CD4-positive, alpha-beta T cell treated with Interleukin-17A for 1 hour (primary cell): ENCODE results near the gene PLEKHO2.

Experiments used
- DNase-seq: peaks from one replicate; pipeline ENCODE4 v3.0.0-alpha.2; 2020

Gene PLEKHO2

DNA sequence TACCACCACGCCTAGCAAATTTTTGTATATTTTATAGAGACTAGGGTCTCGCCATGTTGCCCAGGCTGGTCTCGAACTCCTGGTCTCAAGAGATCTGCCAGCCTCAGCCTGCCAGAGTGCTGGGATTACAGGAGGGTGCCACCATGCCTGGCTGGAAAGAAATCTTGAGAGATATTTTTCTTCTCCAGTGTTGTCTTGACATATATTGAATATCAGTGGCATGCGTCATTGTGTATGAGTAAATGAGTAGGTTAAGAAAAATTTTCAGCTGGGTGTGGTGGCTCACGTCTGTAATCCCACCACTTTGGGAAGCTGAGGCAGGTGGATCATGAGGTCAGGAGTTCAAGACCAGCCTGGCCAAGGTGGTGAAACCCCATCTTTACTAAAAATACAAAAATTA lies 12.7 kb upstream of the PLEKHO2 start:
- DNase-seq, result no peak

GRCh38 chr15:64833690-64834089 lies 8.0 kb upstream of the PLEKHO2 start:
- no peak for DNase-seq

GRCh38 chr15:64836023-64836536 lies 5.6 kb upstream of the PLEKHO2 start:
- no peak for DNase-seq

DNA sequence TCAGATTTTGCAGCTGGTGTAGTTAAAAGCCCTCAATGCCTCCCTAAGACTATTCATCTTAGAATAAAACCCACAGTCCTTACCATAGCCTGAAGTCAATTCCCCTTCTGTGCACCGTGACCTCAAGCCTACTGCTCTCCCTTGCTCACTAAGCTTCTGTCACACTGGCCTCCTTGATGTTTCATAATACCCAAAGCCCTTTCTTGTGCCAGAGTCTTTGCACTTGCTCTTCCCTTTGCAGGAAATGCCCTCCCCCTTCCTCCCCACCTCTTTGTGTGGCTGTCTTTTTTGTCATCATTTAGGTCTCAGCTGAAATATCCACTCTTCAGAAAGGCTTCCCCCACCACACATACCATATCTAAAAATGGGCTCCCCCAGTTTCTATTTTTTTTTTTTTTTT lies 4.2 kb upstream of the PLEKHO2 start:
- peak; percentile 76 for DNase-seq

DNA sequence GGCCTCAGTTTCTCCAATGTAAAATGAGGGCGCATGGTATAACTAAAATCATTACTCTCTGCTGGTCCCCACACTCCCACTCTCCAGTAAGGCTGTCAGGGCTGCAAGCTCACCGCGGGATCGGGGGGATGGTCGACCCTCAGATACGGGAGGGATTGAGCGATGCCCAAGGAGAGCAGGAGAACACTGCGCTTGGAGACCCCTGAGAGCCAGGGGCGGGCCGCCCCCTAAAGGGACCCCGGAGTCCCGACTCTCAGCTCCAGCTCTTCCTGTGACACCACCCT lies 713 bp upstream of the PLEKHO2 start:
- DNase-seq, result no peak

DNA sequence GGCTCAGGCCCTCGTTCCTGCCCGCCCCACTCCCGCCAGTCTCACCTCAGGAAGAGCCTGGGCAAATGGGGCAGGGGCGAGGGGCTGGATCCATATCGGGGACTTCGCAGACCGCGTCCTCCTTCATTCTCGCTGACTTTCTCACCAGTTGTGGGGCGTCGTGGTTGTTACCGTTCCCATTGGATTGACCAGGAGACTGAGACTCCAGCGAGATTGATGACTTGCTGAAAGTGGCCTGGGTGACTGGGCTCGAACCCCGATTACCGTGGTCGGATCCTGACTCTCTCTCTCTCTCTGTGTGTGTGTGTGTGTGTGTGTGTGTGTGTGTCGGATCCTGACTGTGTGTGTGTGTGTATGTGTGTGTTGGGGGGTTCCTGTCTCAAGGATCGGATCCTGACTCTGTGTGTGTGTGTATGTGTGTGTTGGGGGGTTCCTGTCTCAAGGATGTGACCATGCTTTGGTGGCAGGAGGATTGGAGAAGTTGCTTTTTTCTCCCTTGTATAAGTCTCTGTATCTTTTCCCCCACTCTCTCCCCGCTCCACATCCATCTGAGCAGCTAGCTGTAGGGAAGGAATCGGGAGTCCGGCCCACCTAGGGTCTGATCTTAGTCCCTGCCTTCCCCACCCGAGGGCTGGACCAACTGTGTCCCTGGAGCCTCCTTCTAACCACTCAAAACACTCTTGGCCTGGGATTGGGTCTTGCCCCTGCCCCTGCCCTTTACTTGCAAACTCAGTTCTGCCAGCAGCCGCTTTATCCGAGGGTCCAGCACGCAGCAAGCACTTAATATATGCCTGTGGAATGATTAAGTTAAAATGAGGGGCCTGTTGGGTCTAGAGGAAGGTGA lies 603 bp downstream of the PLEKHO2 start:
- peak; percentile 34 for DNase-seq

GRCh38 chr15:64842986-64843561 lies 1.4 kb downstream of the PLEKHO2 start:
- DNase-seq, result peak; percentile 22

- no peak for DNase-seq
Measured at GRCh38 chr15:64843991-64844390, 2.3 kb downstream of the PLEKHO2 start.

DNA sequence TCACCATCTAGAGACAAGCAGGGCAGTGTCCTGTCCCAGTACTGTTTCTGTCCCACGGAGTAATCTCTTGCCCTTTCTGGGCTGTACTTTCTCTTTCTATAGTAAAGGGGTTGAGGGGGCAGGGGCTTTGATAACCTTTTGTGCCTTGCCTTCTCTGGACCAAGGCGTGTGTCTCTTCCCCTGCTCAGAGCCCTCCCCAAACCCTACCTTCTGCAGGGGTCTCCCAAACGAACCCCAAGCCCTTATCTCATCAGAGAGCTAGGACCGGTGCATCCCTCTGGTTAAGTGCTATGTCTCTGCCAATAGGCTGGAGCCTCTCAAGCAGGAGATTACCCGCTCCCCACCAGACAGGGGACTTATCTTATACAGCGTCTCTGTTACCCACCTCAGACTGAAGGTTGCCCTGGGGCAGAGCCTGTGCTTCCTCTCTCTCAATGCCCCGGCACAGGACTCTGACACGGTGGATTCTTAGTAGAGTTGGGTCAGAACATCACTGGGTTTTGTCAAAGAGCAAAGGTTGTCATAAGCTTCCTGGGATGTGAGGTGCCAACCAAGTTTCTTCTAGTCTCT lies 2.9 kb downstream of the PLEKHO2 start:
- DNase-seq, result peak; percentile 41

- DNase-seq, result no peak
Measured at GRCh38 chr15:64845183-64845611, 3.5 kb downstream of the PLEKHO2 start.

- no peak for DNase-seq
Measured at GRCh38 chr15:64845831-64846595, 4.3 kb downstream of the PLEKHO2 start.

GRCh38 chr15:64847016-64847415 lies 5.3 kb downstream of the PLEKHO2 start:
- DNase-seq, result no peak

DNA sequence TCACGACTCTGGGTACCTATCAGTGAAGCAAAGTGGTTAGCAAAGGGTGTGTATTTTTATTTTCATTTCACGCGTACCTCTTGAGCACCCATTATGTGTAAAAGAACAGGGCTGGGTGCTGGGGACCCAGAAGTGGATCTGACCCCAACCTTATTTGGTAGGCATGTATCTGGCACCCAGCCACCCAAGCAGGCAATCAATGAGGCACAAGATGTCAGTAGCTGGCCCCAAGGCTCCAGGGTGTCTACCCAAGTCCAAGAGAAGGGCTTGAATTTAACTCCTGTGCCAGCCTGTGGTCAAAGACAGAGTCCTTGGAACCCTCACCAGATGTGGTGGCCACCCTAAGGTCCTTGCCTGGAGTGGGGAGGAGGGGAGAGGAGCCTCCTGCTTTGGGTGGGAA lies 5.7 kb downstream of the PLEKHO2 start:
- no peak for DNase-seq

DNA sequence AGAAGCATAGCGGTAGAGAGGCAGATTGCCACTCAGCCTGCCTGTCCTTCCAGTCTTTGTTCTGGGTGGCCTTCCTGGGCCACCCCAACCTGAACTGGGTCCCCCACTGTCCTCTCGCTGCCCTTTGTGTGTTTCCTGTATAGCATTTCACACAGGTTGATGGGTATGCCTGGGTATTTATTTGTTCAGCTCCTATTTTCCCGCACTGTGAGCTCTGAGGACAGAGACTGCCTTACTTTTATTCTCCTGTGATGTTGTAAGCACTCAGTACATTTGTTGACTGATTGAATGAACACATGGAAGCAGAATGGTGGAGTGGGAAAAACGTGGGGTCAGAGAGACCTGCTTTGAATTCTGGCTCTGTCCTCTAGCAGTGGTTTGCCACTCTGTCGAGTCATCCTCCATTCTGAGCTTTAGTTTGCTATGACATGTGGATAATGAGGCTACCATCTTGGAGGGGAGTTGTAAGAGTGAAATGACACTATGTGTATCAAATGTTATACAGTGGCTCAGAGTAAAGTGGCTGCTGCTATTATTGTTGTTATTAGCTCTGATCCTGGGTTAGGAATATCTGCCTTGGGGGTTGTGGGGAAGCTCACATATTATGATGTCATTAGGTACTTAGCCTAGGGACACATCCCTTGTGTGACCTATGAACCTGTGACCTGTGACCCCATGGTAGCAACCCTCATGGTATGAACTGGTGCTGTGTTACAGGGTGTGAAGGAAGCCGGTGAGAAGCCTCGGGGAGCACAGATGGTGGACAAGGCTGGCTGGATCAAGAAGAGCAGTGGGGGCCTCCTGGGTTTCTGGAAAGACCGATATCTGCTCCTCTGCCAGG lies 6.4 kb downstream of the PLEKHO2 start:
- no peak for DNase-seq

- no peak for DNase-seq
Measured at GRCh38 chr15:64850778-64851502, 9.2 kb downstream of the PLEKHO2 start.

GRCh38 chr15:64851503-64851840 lies 9.8 kb downstream of the PLEKHO2 start:
- DNase-seq, result no peak

GRCh38 chr15:64854041-64854440 lies 12.3 kb downstream of the PLEKHO2 start:
- DNase-seq, result no peak

GRCh38 chr15:64854526-64854925 lies 12.8 kb downstream of the PLEKHO2 start:
- no peak for DNase-seq

DNA sequence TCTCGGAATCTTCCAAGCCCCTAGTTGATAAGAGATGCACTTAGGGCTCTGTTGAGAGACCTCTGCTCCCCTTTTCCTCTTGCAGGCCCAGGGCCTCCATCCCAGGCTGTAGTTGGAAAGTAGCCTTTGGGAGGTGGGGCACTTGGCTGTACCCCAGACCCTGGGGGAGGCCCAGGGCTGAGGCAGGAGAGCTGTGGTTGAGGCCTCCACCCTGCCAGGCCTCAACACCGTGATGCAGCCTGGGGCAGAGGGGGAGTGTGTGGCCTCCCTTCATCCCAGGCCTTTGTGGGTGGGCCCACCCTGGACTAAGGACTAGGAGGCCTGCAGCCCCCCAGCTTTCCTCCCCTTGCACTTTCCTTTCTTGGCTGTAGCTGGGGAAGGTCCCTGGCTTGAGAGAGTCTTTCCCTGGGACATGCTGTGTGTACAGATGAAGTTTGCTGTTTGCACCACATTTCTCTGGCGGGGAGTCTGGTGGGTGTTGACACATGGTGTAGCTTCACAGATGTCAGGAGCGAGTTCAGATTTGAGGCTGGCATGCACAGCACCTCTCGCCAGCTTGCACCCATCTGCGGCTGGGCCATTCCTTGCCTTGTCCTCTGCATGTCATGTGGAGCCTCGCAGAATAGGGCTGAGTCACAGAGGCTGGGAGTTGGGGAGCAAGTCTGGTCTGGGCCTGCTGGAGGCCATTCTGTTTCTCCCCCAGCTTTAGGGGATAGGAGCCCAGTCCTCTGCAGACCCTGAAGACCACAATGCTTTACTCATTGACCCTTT lies 13.7 kb downstream of the PLEKHO2 start:
- DNase-seq, result no peak

DNA sequence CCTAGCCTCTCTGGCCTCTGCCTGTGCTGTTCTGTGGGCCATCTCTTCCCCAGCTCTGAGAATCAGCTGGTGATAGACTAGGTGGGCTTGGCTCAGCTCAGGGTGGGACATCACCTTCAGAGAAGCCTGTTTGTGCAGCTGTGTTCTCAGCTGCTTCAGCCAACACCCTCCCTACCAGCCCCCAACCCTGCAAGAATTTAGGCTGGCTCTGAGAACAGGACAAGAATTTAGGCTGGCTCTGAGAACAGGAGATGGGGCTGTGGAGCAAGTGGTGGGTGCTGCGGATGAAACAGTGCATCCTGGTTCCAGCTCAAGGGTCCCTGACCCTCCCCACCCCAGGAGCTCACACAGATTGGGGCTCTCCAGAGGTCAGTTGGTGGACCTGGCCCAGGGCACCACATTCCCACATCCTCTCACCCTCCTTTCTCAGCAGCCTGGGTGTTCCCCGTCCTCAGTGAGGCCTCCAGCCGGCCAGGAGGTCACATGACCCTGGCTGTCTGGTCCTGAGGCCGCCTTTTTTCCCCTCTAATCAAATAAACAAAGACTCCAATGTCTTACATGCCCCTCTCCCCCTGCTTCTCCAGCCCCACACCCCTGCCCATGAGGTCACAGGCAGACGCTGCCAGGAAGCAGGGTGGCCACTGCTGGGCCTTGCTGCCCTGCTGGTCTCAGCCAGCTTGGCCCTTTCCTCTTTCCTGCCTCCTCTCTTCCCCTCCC lies 14.9 kb downstream of the PLEKHO2 start:
- no peak for DNase-seq
